GM18951 (cell line): ENCODE measurements around the gene GLIPR1.

ENCODE experiments used
- POLR2A ChIP-seq: IDR thresholded peaks from 4 replicates; pipeline ENCODE4 v1.6.1; 2011; ENCODE audit warnings: mild to moderate bottlenecking; ENCODE audit not compliant: insufficient read length, insufficient read depth; ENCODE audit errors: extremely low read depth
- in situ Hi-C: fragments of 300-500 bp; cut with MboI; formaldehyde crosslinking; loops from one replicate; pipeline ENCODE4 v1.12.0; 2022; ENCODE audit warnings: low sequenced_read_pairs, mixed read lengths, inconsistent platforms; ENCODE audit not compliant: unreplicated experiment

The GLIPR1 gene

DNA sequence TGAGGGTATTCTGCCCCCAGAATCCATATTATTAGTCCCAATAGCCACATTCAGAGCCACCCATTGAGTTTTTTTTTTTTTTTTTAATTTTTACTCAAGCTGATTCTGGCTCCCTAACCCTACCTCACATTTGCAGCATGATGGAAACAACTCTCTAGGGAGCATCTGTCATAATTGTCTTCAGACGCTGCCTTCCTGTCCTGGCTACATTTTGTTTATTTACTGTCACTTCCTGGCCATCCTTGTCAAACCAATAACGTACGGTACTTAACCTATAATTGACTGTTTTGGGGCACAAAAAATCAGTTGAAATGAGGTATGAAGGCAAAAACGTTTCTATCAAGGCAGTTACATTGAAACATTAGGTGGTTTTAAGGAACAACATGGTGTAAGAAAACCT is 2.1 kb downstream of the GLIPR1 start:
- TF ChIP-seq POLR2A, result no peak
- in situ Hi-C loops, result loop anchor here (10.0 kb wide), 1 partner anchor 148 kb away; the partner anchor contains the start of genes CAPS2 and GLIPR1L1

DNA sequence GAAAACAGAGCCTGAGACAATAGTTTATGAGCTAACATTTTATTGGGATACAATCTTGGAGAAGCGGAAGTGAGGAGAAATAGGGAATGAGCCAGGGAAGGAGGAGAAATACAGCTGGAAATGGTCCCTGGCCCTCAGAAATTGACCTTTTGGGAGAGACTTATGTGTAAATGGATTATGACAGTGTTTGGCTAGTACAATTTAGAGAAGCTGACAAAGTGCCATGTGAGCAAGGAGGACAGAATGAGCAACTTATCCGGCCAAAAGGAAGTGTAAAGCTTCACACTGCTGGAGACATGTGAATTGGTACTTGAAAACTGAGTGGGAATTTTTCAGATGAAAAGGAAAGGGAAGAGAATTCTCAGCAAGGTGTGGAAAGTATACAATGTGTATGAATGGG is 2.9 kb downstream of the GLIPR1 start:
- no peak for TF ChIP-seq POLR2A
- in situ Hi-C loops, result loop anchor here (10.0 kb wide), 1 partner anchor 149 kb away; the partner anchor contains the start of genes CAPS2 and GLIPR1L1

GRCh38 chr12:75484450-75484849 is 3.9 kb downstream of the GLIPR1 start:
- in situ Hi-C loops, result loop anchor here (10.0 kb wide), 1 partner anchor 150 kb away; the partner anchor contains the start of genes CAPS2 and GLIPR1L1

GRCh38 chr12:75487308-75487707 is 6.8 kb downstream of the GLIPR1 start:
- in situ Hi-C loops, result loop anchor here (10.0 kb wide), 1 partner anchor 153 kb away; the partner anchor contains the start of genes CAPS2 and GLIPR1L1
- no peak for TF ChIP-seq POLR2A

DNA sequence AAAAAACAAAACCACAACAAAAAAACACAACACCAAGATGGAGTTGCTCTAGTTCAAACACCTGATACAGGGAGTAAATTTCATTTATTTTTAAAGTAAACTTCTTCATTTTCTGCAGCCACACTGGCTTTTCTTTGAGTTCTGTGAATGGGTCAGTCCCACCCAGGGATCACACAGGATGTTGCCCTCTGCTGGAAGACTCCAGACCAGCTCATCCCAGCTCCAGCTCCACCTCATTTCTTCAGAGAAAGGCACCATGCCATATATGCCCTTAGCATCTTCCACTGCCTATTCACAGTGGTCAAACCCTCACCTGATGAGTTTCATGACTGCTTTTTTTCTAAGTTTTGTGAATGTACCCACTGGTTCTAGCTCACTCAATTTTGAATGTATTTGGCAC is 8.0 kb downstream of the GLIPR1 start:
- TF ChIP-seq POLR2A, result no peak
- in situ Hi-C loops, result loop anchor here (10.0 kb wide), 1 partner anchor 154 kb away; the partner anchor contains the start of genes CAPS2 and GLIPR1L1

DNA sequence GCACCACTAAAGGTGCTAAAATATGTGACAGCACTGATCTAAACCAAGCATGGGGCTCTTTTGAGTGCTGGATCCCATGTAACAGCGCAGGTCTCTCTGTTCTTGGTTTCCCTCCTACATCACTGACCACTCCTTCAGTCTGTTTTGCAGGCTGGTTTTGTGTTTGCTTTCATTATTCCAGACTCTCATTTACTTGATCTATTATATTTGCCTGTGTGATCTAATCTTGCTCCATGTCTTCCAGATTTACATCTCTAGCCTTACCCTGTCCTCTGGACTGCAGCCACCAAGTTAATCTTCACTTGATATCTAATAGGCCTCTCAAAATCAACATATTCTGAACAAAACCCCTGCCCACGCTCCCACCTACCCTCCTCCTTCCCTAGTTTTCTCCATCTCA is 8.6 kb downstream of the GLIPR1 start:
- no peak for TF ChIP-seq POLR2A
- in situ Hi-C loops, result loop anchor here (10.0 kb wide), 1 partner anchor 154 kb away; the partner anchor contains the start of genes CAPS2 and GLIPR1L1

DNA sequence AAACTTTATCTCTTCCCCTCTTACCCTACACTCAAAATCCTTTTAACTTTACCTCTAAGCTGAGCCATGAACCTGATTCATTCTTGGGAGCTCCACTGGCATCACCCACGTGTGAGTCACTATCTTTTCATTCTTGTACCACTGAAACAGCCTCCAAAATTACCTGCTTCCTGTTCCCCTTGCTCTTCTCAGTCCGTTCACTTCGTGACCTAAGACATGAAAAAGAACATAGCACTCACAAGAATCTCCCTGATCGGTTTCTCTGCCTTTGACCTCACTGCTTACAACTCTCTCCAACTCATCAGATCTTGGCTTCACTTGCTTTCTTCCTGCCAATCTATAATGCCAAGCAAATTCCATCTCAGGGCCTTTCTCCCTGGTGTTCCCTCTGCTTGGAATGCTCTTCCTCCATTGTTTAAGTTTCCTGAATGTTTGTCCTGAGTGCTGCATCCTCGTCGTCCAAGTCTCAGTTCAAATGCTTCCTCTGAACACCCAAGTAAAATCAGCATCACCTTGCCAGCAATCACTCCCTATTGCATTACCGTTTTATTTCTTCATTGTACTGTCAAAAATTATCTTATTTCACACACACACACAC is 9.2 kb downstream of the GLIPR1 start:
- in situ Hi-C loops, result loop anchor here (10.0 kb wide), 1 partner anchor 155 kb away; the partner anchor contains the start of genes CAPS2 and GLIPR1L1

GRCh38 chr12:75491169-75491568 is 10.6 kb downstream of the GLIPR1 start:
- no peak for TF ChIP-seq POLR2A

More for the DNA sequence above, 9.2 kb downstream of the GLIPR1 start:
- no peak for TF ChIP-seq POLR2A

GRCh38 chr12:75503459-75503858 is 22.9 kb downstream of the GLIPR1 start:
- in situ Hi-C loops, result no loop called here
- TF ChIP-seq POLR2A, result no peak

More at GRCh38 chr12:75491169-75491568, 10.6 kb downstream of the GLIPR1 start:
- in situ Hi-C loops, result no loop called here

- no peak for TF ChIP-seq POLR2A
- in situ Hi-C loops, result no loop called here
Observed at GRCh38 chr12:75503866-75504265, 23.3 kb downstream of the GLIPR1 start.

GRCh38 chr12:75505706-75506312 is 25.3 kb downstream of the GLIPR1 start:
- in situ Hi-C loops, result no loop called here
- no peak for TF ChIP-seq POLR2A

GRCh38 chr12:75507086-75507485 is 26.5 kb downstream of the GLIPR1 start:
- TF ChIP-seq POLR2A, result no peak
- in situ Hi-C loops, result no loop called here

GRCh38 chr12:75508159-75508558 is 27.6 kb downstream of the GLIPR1 start:
- in situ Hi-C loops, result no loop called here
- no peak for TF ChIP-seq POLR2A

DNA sequence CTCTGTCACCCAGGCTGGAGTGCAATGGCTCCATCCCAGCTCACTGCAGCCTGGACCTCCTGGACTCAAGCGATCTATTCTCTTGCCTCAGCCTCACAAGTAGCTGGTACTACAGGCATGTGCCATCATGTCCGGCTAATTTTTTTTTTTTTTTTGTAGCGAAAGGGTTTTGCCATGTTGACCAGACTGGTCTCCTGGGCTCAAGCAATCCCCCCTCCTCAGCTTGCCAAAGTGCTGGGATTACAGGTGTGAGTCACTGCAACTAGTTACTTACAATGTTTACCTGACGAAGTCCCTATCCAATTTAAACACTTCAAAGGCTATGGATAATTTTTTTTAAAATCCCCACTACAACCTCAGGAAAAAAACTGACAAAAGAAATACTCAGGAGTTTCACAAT is 29.1 kb downstream of the GLIPR1 start:
- no peak for TF ChIP-seq POLR2A
- in situ Hi-C loops, result no loop called here
